WTC11 (cell line): ENCODE measurements around the gene CAMTA1. TPM values are rescaled to one million over a fixed set of nuclear protein-coding genes. Genes with fewer than 3 reads are reported as not detected.
A peak's percentile ranks its signal among the peaks of the same experiment; 100 is the strongest.

Source experiments
- ATAC-seq: fragments of 200-7000 bp; cut with Tn5 transposase; 2 replicates; pipeline ENCODE4 v1.10.0; 2021; ENCODE audit warnings: mild to moderate bottlenecking, moderate library complexity
- CTCF ChIA-PET: fragments of 300-600 bp; sonication (Branson Sonifier 250); formaldehyde crosslinking; loops from one replicate; lab custom pipeline; 2021; ENCODE audit warnings: antibody characterized with exemption; lab: Charles Lee
- POLR2A ChIA-PET: fragments of 350-600 bp; sonication (Branson Sonifier 250); formaldehyde crosslinking; loops from one replicate; lab custom pipeline; 2021; ENCODE audit warnings: antibody characterized with exemption; lab: Charles Lee
- DNase-seq: peaks from one replicate; pipeline ENCODE4 v3.0.0; 2021; ENCODE audit warnings: low spot score
- H3K27ac Mint-ChIP-seq: 2 replicates; pipeline ENCODE4 v1.8.0; 2021; ENCODE audit warnings: mixed read lengths
- H3K27me3 Mint-ChIP-seq: 2 replicates; pipeline ENCODE4 v1.8.0; 2021; ENCODE audit warnings: low read depth, mild to moderate bottlenecking, moderate library complexity, mixed read lengths
- H3K36me3 Mint-ChIP-seq: 2 replicates; pipeline ENCODE4 v1.8.0; 2021; ENCODE audit warnings: mixed read lengths
- H3K4me1 Mint-ChIP-seq: 2 replicates; pipeline ENCODE4 v1.8.0; 2022; ENCODE audit warnings: mixed read lengths
- H3K4me3 Mint-ChIP-seq: 2 replicates; pipeline ENCODE4 v1.8.0; 2021; ENCODE audit warnings: mild to moderate bottlenecking, moderate library complexity, mixed read lengths
- H3K9me3 Mint-ChIP-seq: 2 replicates; pipeline ENCODE4 v1.8.0; 2021; ENCODE audit warnings: mixed read lengths
- CREB1 ChIP-seq: sonication (generic); formaldehyde crosslinking; IDR thresholded peaks from 2 replicates; pipeline ENCODE4 v1.8.0; 2023; ENCODE audit warnings: mild to moderate bottlenecking, missing genetic modification reagents
- CREM ChIP-seq: sonication (generic); formaldehyde crosslinking; IDR thresholded peaks from 2 replicates; pipeline ENCODE4 v1.8.1; 2022; ENCODE audit warnings: mild to moderate bottlenecking, missing genetic modification reagents, moderate library complexity
- E2F4 ChIP-seq: sonication (generic); formaldehyde crosslinking; IDR thresholded peaks from 2 replicates; pipeline ENCODE4 v1.8.1; 2022; ENCODE audit warnings: low read depth, mild to moderate bottlenecking, moderate library complexity, missing genetic modification reagents, borderline replicate concordance
- GRHL2 ChIP-seq: fragments of 250-450 bp; sonication (Bioruptor Pico); IDR thresholded peaks from 2 replicates; pipeline ENCODE4 v1.8.0; 2022; ENCODE audit warnings: mild to moderate bottlenecking, moderate library complexity; ENCODE audit not compliant: insufficient replicate concordance, severe bottlenecking
- GTF2I ChIP-seq: fragments of 250-450 bp; sonication (Bioruptor Pico); conservative IDR thresholded peaks from 2 replicates; pipeline ENCODE4 v1.4.0; 2021; ENCODE audit warnings: mild to moderate bottlenecking
- HMGA2 ChIP-seq: fragments of 250-450 bp; sonication (Bioruptor Pico); IDR thresholded peaks from 2 replicates; pipeline ENCODE4 v1.4.0; 2021; ENCODE audit warnings: mild to moderate bottlenecking, moderate library complexity
- IRF2 ChIP-seq: sonication (generic); formaldehyde crosslinking; IDR thresholded peaks from 2 replicates; pipeline ENCODE4 v1.8.0; 2022; ENCODE audit warnings: low read depth, missing genetic modification reagents, borderline replicate concordance
- JAZF1 ChIP-seq: fragments of 250-450 bp; sonication (Bioruptor Pico); IDR thresholded peaks from 2 replicates; pipeline ENCODE4 v1.9.0; 2021; ENCODE audit warnings: moderate library complexity, mild to moderate bottlenecking, inconsistent platforms
- JUN ChIP-seq: sonication (generic); formaldehyde crosslinking; IDR thresholded peaks from 2 replicates; pipeline ENCODE4 v1.8.0; 2023; ENCODE audit warnings: mild to moderate bottlenecking, missing genetic modification reagents
- NFATC4 ChIP-seq: fragments of 250-450 bp; sonication (Bioruptor Pico); IDR thresholded peaks from 2 replicates; pipeline ENCODE4 v1.9.0; 2021; ENCODE audit warnings: mild to moderate bottlenecking
- NFE2L1 ChIP-seq: sonication (generic); formaldehyde crosslinking; IDR thresholded peaks from 2 replicates; pipeline ENCODE4 v1.8.1; 2023; ENCODE audit warnings: missing genetic modification reagents
- NFYB ChIP-seq: sonication (generic); formaldehyde crosslinking; conservative IDR thresholded peaks from 2 replicates; pipeline ENCODE4 v1.8.0; 2022; ENCODE audit warnings: low read depth, missing genetic modification reagents
- NR1H2 ChIP-seq: sonication (generic); formaldehyde crosslinking; IDR thresholded peaks from 2 replicates; pipeline ENCODE4 v1.9.0; 2021; ENCODE audit warnings: mild to moderate bottlenecking, moderate library complexity, missing genetic modification reagents
- RELA ChIP-seq: sonication (generic); formaldehyde crosslinking; IDR thresholded peaks from 2 replicates; pipeline ENCODE4 v1.8.1; 2022; ENCODE audit warnings: missing genetic modification reagents, mild to moderate bottlenecking, borderline replicate concordance
- RORB ChIP-seq: fragments of 250-450 bp; sonication (Bioruptor Pico); IDR thresholded peaks from 2 replicates; pipeline ENCODE4 v1.9.0; 2021; ENCODE audit warnings: mild to moderate bottlenecking
- SMAD4 ChIP-seq: sonication (generic); formaldehyde crosslinking; IDR thresholded peaks from 2 replicates; pipeline ENCODE4 v1.8.0; 2022; ENCODE audit warnings: mild to moderate bottlenecking, missing genetic modification reagents
- TP53 ChIP-seq: sonication (generic); formaldehyde crosslinking; IDR thresholded peaks from 2 replicates; pipeline ENCODE4 v1.8.1; 2023; ENCODE audit warnings: mild to moderate bottlenecking, missing genetic modification reagents
- ZNF121 ChIP-seq: sonication (generic); formaldehyde crosslinking; IDR thresholded peaks from 2 replicates; pipeline ENCODE4 v1.8.0; 2023; ENCODE audit warnings: missing genetic modification reagents
- ZNF281 ChIP-seq: sonication (generic); formaldehyde crosslinking; IDR thresholded peaks from 2 replicates; pipeline ENCODE4 v1.8.0; 2023; ENCODE audit warnings: mild to moderate bottlenecking, missing genetic modification reagents
- ZNF317 ChIP-seq: sonication (generic); formaldehyde crosslinking; IDR thresholded peaks from 2 replicates; pipeline ENCODE4 v1.8.1; 2023; ENCODE audit warnings: low read depth, mild to moderate bottlenecking, moderate library complexity, missing genetic modification reagents, borderline replicate concordance
- ZNF396 ChIP-seq: fragments of 250-450 bp; sonication (Bioruptor Pico); IDR thresholded peaks from 2 replicates; pipeline ENCODE4 v1.8.0; 2021; ENCODE audit warnings: mild to moderate bottlenecking, moderate library complexity, borderline replicate concordance
- ZNF512 ChIP-seq: sonication (generic); formaldehyde crosslinking; IDR thresholded peaks from 2 replicates; pipeline ENCODE4 v1.8.1; 2022; ENCODE audit warnings: missing genetic modification reagents, borderline replicate concordance
- total RNA-seq: library from RNA; stranded (reverse); gene quantifications from 3 replicates; pipeline ENCODE4 v1.2.3, GENCODE V29; 2021

Gene CAMTA1
- total RNA-seq, 1 experiment from 2014 or later = 86.4 TPM

- TF ChIP-seq RORB (CRISPR knock-in tag) (no peak), IRF2 (CRISPR knock-in tag) (no peak), HMGA2 (CRISPR knock-in tag) (no peak)
These were observed 38.5 kb downstream of the CAMTA1 start (continued) for GRCh38 chr1:6823793-6824192.

- CTCF ChIA-PET = no interaction called here
These were observed 39.6 kb downstream of the CAMTA1 start for GRCh38 chr1:6824665-6825368.

GRCh38 chr1:6825828-6826227 is 40.6 kb downstream of the CAMTA1 start:
- no peak for ATAC-seq
- H3K4me1 Mint-ChIP-seq = peaks cover 14% of the 10 kb centered on the region
- H3K9me3 Mint-ChIP-seq = peaks cover 5% of the 10 kb centered on the region
- H3K27me3 Mint-ChIP-seq = no peaks in the 10 kb centered on the region
- no peak overlapping the region for H3K4me3 Mint-ChIP-seq
- CTCF ChIA-PET = interaction anchor here (1.2 kb wide), 1 partner anchor 382 kb away, joined by 3 read pairs; no protein-coding TSS in a partner anchor
- TF ChIP-seq ZNF396 (CRISPR knock-in tag) (no peak), NFE2L1 (CRISPR knock-in tag) (no peak), ZNF317 (CRISPR knock-in tag) (no peak), CREB1 (CRISPR knock-in tag) (no peak), SMAD4 (CRISPR knock-in tag) (no peak), TP53 (CRISPR knock-in tag) (no peak)
- peaks cover 8% of the 10 kb centered on the region for H3K36me3 Mint-ChIP-seq
- H3K27ac Mint-ChIP-seq = peak overlapping the region; percentile 57; the same call in 1 of the 2 replicates
- POLR2A ChIA-PET = no interaction called here
- DNase-seq = no peak

More at GRCh38 chr1:6824665-6825368, 39.6 kb downstream of the CAMTA1 start:
- Mint-ChIP-seq H3K36me3 (peaks cover 8% of the 10 kb centered on the region), H3K27me3 (no peaks in the 10 kb centered on the region), H3K4me3 (no peak overlapping the region), H3K27ac (no peak overlapping the region), H3K4me1 (peaks cover 15% of the 10 kb centered on the region), H3K9me3 (peaks cover 5% of the 10 kb centered on the region)
- TF ChIP-seq HMGA2 (CRISPR knock-in tag) = no peak
- TF ChIP-seq ZNF512 (CRISPR knock-in tag) = no peak
- POLR2A ChIA-PET = no interaction called here
- DNase-seq (no peak), ATAC-seq (no peak)

- POLR2A ChIA-PET = no interaction called here
- Mint-ChIP-seq H3K4me1 (peaks cover 14% of the 10 kb centered on the region), H3K36me3 (peaks cover 8% of the 10 kb centered on the region), H3K27me3 (no peaks in the 10 kb centered on the region), H3K4me3 (no peak overlapping the region), H3K27ac (peak overlapping the region; percentile 56; the same call in 1 of the 2 replicates), H3K9me3 (peaks cover 5% of the 10 kb centered on the region)
- TF ChIP-seq CREM (CRISPR knock-in tag) = no peak
- TF ChIP-seq JAZF1 (CRISPR knock-in tag) = no peak
- TF ChIP-seq JUN (CRISPR knock-in tag) = no peak
- CTCF ChIA-PET = no interaction called here
- ATAC-seq = no peak
- DNase-seq = no peak
These were observed 41.8 kb downstream of the CAMTA1 start for GRCh38 chr1:6827079-6827478.

- ChIA-PET POLR2A (no interaction called here), CTCF (no interaction called here)
- Mint-ChIP-seq H3K36me3 (peaks cover 8% of the 10 kb centered on the region), H3K4me1 (peaks cover 20% of the 10 kb centered on the region), H3K27me3 (no peaks in the 10 kb centered on the region), H3K9me3 (peaks cover 5% of the 10 kb centered on the region), H3K4me3 (no peak overlapping the region), H3K27ac (peak overlapping the region; percentile 56; the same call in 1 of the 2 replicates)
- DNase-seq = no peak
- no peak for ATAC-seq
- TF ChIP-seq IRF2 (CRISPR knock-in tag) (no peak), GTF2I (CRISPR knock-in tag) (no peak), ZNF121 (no peak), GRHL2 (CRISPR knock-in tag) (no peak), NFATC4 (CRISPR knock-in tag) (no peak), RELA (CRISPR knock-in tag) (no peak), E2F4 (CRISPR knock-in tag) (no peak), NR1H2 (CRISPR knock-in tag) (no peak), ZNF281 (no peak), ZNF317 (CRISPR knock-in tag) (no peak), NFYB (CRISPR knock-in tag) (no peak), RORB (CRISPR knock-in tag) (no peak)
These were observed 42.4 kb downstream of the CAMTA1 start for GRCh38 chr1:6827630-6828165.
